ENCODE data around the gene SHROOM3. TPM values are rescaled to one million over a fixed set of nuclear protein-coding genes. Genes with fewer than 3 reads are reported as not detected.

SHROOM3 gene
- total and polyA plus RNA-seq, 12 donors: 1.1 to 16.2 (median 8.8) TPM

DNA sequence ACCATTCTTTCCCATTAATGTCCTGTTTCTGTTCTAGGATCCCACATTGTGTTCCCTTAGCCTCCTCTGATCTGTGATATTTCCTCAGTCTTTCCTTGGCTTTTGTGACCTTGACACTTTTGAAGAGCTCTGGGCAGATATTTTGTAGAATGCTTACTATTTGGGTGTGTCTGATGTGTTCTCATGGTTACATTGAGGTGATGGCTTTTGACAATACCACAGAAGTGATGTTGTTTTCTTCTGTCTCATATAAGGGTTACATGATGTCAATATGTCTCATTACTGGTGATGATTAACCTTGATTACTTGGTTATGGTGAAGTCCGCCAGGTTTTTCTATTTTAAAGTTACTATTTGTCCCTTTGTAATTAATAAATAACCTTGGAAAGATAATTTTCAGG lies 279.2 kb downstream of the SHROOM3 start:
- Histone ChIP-seq H3K4me1 (replicated peaks in 1 of 2) (peaks cover 0 to 8% of the 10 kb centered on the region in 2 donors), H3K27ac (no peak overlapping the region)

GRCh38 chr4:76716020-76716419 lies 281.0 kb downstream of the SHROOM3 start:
- 74 to 87% (median 80%) methylated on average over 4 of the region's 4 CpGs for WGBS, 4 donors
- H3K4me1 ChIP-seq (replicated peaks in 1 of 2): peaks cover 0 to 8% of the 10 kb centered on the region in 2 donors

More for the DNA sequence above, 279.2 kb downstream of the SHROOM3 start:
- H3K9me3 ChIP-seq (replicated peaks in 1 of 3): no peaks in the 10 kb centered on the region
- 52 to 73% (median 68%) methylated on average over 1 of the region's 1 CpG for WGBS, 4 donors
- H3K27me3 ChIP-seq: no peaks in the 10 kb centered on the region
- TF ChIP-seq, protein P1, sequence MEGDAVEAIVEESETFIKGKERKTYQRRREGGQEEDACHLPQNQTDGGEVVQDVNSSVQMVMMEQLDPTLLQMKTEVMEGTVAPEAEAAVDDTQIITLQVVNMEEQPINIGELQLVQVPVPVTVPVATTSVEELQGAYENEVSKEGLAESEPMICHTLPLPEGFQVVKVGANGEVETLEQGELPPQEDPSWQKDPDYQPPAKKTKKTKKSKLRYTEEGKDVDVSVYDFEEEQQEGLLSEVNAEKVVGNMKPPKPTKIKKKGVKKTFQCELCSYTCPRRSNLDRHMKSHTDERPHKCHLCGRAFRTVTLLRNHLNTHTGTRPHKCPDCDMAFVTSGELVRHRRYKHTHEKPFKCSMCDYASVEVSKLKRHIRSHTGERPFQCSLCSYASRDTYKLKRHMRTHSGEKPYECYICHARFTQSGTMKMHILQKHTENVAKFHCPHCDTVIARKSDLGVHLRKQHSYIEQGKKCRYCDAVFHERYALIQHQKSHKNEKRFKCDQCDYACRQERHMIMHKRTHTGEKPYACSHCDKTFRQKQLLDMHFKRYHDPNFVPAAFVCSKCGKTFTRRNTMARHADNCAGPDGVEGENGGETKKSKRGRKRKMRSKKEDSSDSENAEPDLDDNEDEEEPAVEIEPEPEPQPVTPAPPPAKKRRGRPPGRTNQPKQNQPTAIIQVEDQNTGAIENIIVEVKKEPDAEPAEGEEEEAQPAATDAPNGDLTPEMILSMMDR (IDR thresholded peaks at IDR 0.05): no peak
- TF ChIP-seq POLR2A (IDR thresholded peaks at IDR 0.05): no peak
- no peak overlapping the region for H3K4me3 ChIP-seq
- intact Hi-C loops (cut with DNase I): no loop called here
- H3K36me3 ChIP-seq (replicated peaks in 1 of 2): no peaks in the 10 kb centered on the region
- DNase-seq: no peak

GRCh38 chr4:76716658-76717057 lies 281.6 kb downstream of the SHROOM3 start:
- TF ChIP-seq POLR2A (IDR thresholded peaks at IDR 0.05): no peak
- TF ChIP-seq, protein P1 (IDR thresholded peaks at IDR 0.05): no peak
- Histone ChIP-seq H3K27me3 (no peaks in the 10 kb centered on the region), H3K36me3 (replicated peaks in 1 of 2) (no peaks in the 10 kb centered on the region), H3K4me1 (replicated peaks in 1 of 2) (peaks cover 0 to 8% of the 10 kb centered on the region in 2 donors), H3K4me3 (no peak overlapping the region), H3K9me3 (replicated peaks in 1 of 3) (no peaks in the 10 kb centered on the region), H3K27ac (no peak overlapping the region)
- 81 to 95% (median 84%) methylated on average over 2 of the region's 2 CpGs for WGBS, 4 donors
- intact Hi-C loops (cut with DNase I): no loop called here
- DNase-seq: no peak

More at GRCh38 chr4:76716020-76716419, 281.0 kb downstream of the SHROOM3 start:
- Histone ChIP-seq H3K27ac (no peak overlapping the region), H3K27me3 (no peaks in the 10 kb centered on the region), H3K4me3 (no peak overlapping the region), H3K36me3 (replicated peaks in 1 of 2) (no peaks in the 10 kb centered on the region), H3K9me3 (replicated peaks in 1 of 3) (no peaks in the 10 kb centered on the region)
- no peak for TF ChIP-seq POLR2A (IDR thresholded peaks at IDR 0.05)
- TF ChIP-seq, protein P1 (IDR thresholded peaks at IDR 0.05): no peak
- no peak for DNase-seq
- intact Hi-C loops (cut with DNase I): no loop called here

DNA sequence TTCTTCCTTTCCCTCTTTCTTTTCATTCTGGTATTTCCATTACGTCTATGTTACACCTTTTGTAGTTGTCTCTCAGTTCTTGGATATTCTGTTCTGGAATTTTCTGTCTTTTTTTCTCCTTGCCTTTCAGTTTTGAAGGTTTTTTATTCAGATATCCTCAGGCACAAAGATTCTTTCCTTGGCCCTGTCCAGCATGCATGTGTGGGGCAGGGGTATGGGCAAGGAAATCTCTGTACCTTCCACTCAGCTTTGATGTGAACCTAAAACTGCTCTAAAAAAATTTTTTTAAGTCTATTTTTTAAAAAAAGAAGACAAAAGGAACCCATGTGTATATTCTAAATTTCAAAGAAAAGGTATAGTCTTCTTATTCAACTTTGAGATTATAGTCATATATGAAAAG lies 282.4 kb downstream of the SHROOM3 start:
- intact Hi-C loops (cut with DNase I): no loop called here
- no peak overlapping the region for H3K4me3 ChIP-seq
- TF ChIP-seq, protein P1 (IDR thresholded peaks at IDR 0.05): no peak
- TF ChIP-seq POLR2A (IDR thresholded peaks at IDR 0.05): no peak
- no peaks in the 10 kb centered on the region for H3K9me3 ChIP-seq (replicated peaks in 1 of 3)
- no peak overlapping the region for H3K27ac ChIP-seq
- no peak for DNase-seq
- 93 to 100% (median 97%) methylated on average over 1 of the region's 1 CpG for WGBS, 4 donors
- no peaks in the 10 kb centered on the region for H3K27me3 ChIP-seq
- H3K36me3 ChIP-seq (replicated peaks in 1 of 2): no peaks in the 10 kb centered on the region
- H3K4me1 ChIP-seq (replicated peaks in 1 of 2): peaks cover 0 to 8% of the 10 kb centered on the region in 2 donors

Data from adrenal gland (tissue), 12 donors.